Lung (tissue), 12 donors: ENCODE measurements around the gene C6orf132. TPM values are rescaled to one million over a fixed set of nuclear protein-coding genes. Genes with fewer than 3 reads are reported as not detected.

Source experiments
- ATAC-seq: fragments of 200-7000 bp; cut with Tn5 transposase; one replicate; pipeline ENCODE4 v1.9.1; 2020; ENCODE audit warnings: moderate number of reproducible peaks; ENCODE audit not compliant: insufficient read depth, low FRiP score
- DNase-seq, 3 donors: peaks; one replicate each; pipeline ENCODE4 v3.0.0-alpha.2; 2013 to 2017
- H3K27ac ChIP-seq, 2 donors: one replicate each; pipeline ENCODE4 v1.5.1; 2013; ENCODE audit warnings: mild to moderate bottlenecking in 2 of 2, moderate library complexity in 2 of 2, control low read depth in 1 of 2, inconsistent platforms in 1 of 2, low read depth in 1 of 2, low read length in 1 of 2
- H3K27me3 ChIP-seq, 3 donors: one replicate each; pipeline ENCODE4 v1.5.1; 2013; ENCODE audit warnings: low read length in 2 of 3; ENCODE audit not compliant: control insufficient read depth in 3 of 3, insufficient read depth in 3 of 3
- H3K36me3 ChIP-seq, 4 donors: one replicate each; pipeline ENCODE4 v1.5.1; 2013; ENCODE audit warnings: low read length in 4 of 4, mild to moderate bottlenecking in 1 of 4, moderate library complexity in 1 of 4; ENCODE audit not compliant: control insufficient read depth in 4 of 4, insufficient read depth in 4 of 4
- H3K4me1 ChIP-seq, 5 donors: one replicate each; pipeline ENCODE4 v1.5.1; 2013; ENCODE audit warnings: low read length in 5 of 5, mild to moderate bottlenecking in 2 of 5, moderate library complexity in 1 of 5; ENCODE audit not compliant: control insufficient read depth in 5 of 5, insufficient read depth in 5 of 5
- H3K4me3 ChIP-seq: one replicate; pipeline ENCODE4 v1.5.1; 2013; ENCODE audit warnings: mild to moderate bottlenecking, control low read depth, moderate library complexity
- H3K9ac ChIP-seq, 2 donors: one replicate each; pipeline ENCODE4 v1.5.1; 2013; ENCODE audit warnings: low read length in 2 of 2, control low read depth in 1 of 2; ENCODE audit not compliant: insufficient read depth in 1 of 2
- H3K9me3 ChIP-seq, 4 donors: one replicate each; pipeline ENCODE4 v1.5.1; 2013; ENCODE audit warnings: low read length in 3 of 4, mild to moderate bottlenecking in 1 of 4, moderate library complexity in 1 of 4; ENCODE audit not compliant: control insufficient read depth in 4 of 4, insufficient read depth in 3 of 4
- CTCF ChIP-seq: IDR thresholded peaks from 2 replicates; pipeline ENCODE4 v1.5.1; 2012; ENCODE audit warnings: mild to moderate bottlenecking; ENCODE audit errors: control extremely low read depth, extremely low read depth
- WGBS, 2 donors: extraction: QIAGEN DNeasy Blood & Tissue Kit; methylation state at CpG; one replicate each; pipeline ENCODE4 v1.1.7; 2013; 5-methylcytosine and 5-hydroxymethylcytosine counted together
- polyA plus RNA-seq, 2 donors: library from polyadenylated mRNA; stranded (reverse); fragments of 200-250 nt; gene quantifications; one replicate each; pipeline ENCODE4 v1.2.1, GENCODE V29; 2013
- total RNA-seq, 2 donors: library from RNA; depleted of rRNA in 1 of 2; stranded (reverse); fragments of >200 nt in 1 of 2; gene quantifications; one replicate each; pipeline ENCODE4 v1.2.1, GENCODE V29; 2014 to 2021
- donor health status: control.
- donor health status: control.
- donor health status: Bipolar disorder and iron deficiency.
- donor health status: healthy.
- donor health status: DM: yes; HTN: yes; CAD: no.

C6orf132 gene
- total and polyA plus RNA-seq, 4 donors, result 5.9 to 33.1 (median 18.7) TPM

DNA sequence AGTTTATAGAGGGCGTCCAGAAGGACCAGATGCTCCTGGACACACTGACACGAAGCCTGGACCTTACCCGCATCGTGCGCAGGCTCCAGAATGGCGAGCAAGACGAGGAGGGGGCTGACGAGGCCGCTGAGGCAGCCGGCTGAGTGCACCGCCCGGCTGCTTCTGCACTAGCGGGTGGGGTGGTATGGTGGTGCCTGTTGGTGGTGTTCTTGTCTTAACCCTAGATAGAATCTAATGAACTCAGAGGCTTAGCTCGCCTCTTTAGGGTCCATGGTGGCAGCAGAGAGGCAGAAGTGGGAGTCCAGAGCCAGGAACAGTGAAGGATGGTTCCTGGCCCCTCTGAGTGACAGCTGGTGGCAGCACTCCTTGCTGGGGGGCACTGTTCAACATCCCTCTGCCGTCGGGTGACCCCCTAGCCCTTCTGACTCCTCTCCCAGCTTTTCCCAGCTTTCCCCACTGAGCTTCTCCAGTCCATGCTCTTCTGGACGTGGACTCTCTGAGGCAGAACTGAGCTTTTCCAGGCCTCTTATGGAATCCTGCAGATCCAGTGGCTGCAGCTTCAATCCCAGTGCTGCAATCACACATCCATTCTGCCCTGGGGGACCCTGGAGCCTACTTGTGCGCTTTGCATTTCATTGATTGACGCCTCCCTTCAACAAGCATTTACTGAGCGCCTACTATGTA is 37.0 kb upstream of the C6orf132 start:
- Histone ChIP-seq H3K27ac (no peak overlapping the region), H3K4me1 (peaks cover 0 to 6% (median 0%) of the 10 kb centered on the region in 5 donors), H3K9me3 (no peaks in the 10 kb centered on the region), H3K27me3 (no peaks in the 10 kb centered on the region), H3K9ac (no peak overlapping the region), H3K4me3 (no peak overlapping the region), H3K36me3 (no peaks in the 10 kb centered on the region)
- TF ChIP-seq CTCF, result no peak
- no peak for DNase-seq
- 88 to 90% methylated on average over 20 of the region's 20 CpGs for WGBS, 2 donors
- no peak for ATAC-seq

GRCh38 chr6:42177514-42178364 is 35.3 kb upstream of the C6orf132 start:
- ATAC-seq, result no peak
- Histone ChIP-seq H3K4me1 (peaks cover 0 to 6% (median 0%) of the 10 kb centered on the region in 5 donors), H3K9ac (no peak overlapping the region), H3K27me3 (no peaks in the 10 kb centered on the region), H3K27ac (no peak overlapping the region), H3K9me3 (no peaks in the 10 kb centered on the region), H3K36me3 (no peaks in the 10 kb centered on the region), H3K4me3 (no peak overlapping the region)
- 21 to 23% methylated on average over 27 of the region's 27 CpGs for WGBS, 2 donors
- TF ChIP-seq CTCF, result no peak
- DNase-seq, result peak; percentile 13 to 40 (median 21)

GRCh38 chr6:42176981-42177380 is 34.6 kb upstream of the C6orf132 start:
- ATAC-seq (no peak), DNase-seq (no peak)
- Histone ChIP-seq H3K27me3 (no peaks in the 10 kb centered on the region), H3K9ac (no peak overlapping the region), H3K27ac (no peak overlapping the region), H3K4me1 (peaks cover 0 to 6% (median 0%) of the 10 kb centered on the region in 5 donors), H3K9me3 (no peaks in the 10 kb centered on the region), H3K4me3 (no peak overlapping the region), H3K36me3 (no peaks in the 10 kb centered on the region)
- TF ChIP-seq CTCF, result no peak
